NCI-H1048 (cell line): ENCODE data around the gene NRXN3.

ENCODE experiments used
- DNase-seq: peaks from one replicate; lab custom pipeline; 2025; lab: John Stamatoyannopoulos, UW

NRXN3 gene

DNA sequence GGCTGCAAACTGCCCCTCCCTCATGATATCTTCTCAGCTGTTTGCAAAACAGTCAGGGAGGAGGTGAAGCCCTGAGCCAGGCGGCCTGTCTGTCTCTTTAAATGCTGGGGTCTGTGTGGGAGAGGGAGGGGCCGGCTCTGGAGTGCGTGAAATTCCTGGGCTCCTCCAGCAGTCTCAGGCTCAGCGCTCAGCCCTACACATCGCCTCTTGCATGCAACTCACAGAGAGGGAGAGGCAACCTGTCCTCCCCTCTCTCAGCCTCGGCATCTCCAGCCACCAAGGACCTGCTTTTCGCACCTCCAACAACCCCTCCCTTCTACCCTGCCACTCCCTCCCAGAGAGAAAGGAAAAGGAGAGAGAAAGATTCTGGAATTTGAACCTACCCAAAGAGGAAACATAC, at the start of gene NRXN3:
Gene NRXN3, plus strand, starts transcription at position 171 of the 400 bp plus-strand sequence. CDS start 72,721 bp downstream, outside the sequence.
- no peak for DNase-seq

DNA sequence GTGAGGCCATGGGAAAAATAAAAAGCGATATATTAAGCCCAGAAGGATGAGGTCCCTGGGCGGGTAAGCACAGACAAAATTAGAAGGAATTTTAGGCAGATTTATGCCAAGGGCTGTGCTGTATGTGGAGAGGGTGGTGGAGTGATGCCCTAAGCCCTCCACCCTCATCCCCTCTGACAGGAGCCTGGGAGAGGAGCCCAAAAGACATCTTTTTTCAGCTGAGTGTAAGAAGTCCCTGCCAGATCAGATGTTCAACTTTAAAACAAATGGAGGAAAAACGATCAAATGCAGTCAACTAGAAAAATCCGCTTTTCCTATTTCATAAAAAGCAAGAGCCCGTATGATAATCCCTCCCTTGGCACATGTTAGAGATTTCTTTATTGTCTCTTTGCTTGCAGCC, 47.7 kb upstream of the NRXN3 start:
- no peak for DNase-seq

DNA sequence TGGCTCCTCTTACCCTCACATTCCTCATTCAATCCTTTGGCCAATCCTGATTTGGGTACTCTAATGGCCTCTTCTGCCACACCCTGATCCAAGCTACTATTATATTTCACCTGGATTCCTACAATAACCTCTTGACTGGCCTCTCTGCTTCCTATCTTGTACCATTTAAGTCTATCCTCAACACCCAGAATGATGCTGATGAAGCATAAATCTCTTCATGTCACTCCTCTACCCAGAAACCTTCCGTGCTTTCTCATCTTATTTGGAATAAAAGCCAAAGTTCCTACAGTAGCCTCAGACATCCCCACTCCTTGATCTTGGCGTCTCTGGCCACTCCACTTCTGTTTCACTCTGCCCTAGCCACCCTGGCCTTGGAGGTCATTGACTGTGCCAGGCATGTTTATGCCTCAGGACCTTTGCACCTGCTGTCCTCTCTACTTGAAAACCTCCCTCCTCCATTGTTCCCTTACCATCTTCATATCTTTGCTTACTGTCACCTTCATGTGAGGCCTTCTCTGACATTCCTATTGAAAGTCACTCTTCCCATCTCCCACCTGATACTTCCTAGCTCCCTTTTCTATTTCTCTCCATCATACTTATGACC, 46.4 kb upstream of the NRXN3 start:
- no peak for DNase-seq

DNA sequence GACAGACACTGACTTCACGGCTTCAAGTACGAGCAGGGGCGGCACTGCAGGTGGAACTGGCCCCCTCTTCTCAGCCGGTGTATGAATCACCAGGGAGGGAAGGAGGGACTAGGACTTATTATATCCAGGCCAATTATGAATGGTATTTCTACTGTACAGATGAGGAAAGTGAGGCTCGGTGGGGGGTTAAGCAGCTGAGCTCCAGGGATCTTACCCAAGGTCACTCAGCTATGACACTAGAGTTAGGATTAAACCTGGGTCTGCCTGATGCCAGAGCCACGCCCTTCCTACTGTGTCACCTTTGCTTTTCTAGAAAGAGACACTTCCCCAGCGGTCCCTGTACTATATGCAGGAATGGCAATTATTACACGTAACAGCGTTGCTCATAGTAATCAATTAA, 42.2 kb upstream of the NRXN3 start:
- DNase-seq = no peak

DNA sequence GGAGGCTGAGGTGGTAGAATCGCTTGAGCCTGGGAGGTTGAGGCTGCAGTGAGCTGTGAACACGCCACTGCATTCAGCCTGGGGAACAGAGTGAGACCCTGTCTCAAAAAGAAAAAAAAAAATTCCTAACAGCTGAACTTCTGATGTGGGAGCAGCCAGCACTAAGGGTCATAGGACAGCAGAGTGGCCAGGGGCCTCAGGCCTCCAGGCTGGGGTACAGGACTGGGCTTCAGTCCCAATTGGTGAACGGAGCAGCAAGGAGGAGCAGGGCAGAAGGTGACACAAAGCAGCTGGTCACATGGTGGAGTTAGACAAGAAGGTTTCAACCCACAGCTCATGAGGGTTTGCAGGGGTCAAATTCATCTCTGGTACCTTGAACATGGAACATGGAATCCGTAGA, 40.8 kb upstream of the NRXN3 start:
- DNase-seq = no peak

DNA sequence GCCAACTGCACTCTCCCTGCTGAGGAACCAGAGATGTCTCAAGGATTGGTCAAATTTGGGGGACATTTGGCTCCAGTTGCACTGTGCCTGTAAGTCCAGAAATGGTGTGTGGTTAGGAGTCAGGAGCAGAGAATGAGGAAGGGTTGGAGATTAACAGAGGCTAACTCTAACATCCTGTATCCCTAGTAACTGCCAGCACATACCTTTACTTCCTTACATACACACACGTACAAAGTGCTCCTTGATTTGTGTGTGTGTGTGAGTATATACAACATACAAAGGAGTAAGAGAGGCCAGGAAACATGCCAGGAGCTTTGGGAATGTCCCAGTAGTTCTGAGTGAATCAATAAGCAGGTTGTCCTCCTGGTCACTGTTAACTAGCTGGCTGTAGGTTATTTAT, 39.8 kb upstream of the NRXN3 start:
- no peak for DNase-seq

DNA sequence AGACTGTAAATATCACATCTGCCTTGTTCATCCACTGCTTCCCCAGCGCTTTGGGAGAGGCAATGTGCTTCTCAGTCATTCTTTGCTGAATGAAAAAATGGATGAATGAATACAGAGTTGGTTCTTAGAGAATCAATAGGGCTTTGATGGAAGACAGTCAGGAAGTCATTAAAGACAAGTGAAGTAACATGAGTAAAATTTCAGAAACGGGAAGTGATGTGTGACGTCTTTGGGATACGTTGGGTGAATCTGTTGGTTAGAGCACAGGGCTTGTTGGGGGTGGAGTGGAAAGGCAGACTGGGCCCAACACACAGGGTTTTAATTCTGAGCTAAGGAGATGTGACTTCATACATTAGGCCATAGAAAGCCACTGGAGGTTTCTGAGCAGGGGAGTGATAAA, 39.0 kb upstream of the NRXN3 start:
- DNase-seq = no peak

DNA sequence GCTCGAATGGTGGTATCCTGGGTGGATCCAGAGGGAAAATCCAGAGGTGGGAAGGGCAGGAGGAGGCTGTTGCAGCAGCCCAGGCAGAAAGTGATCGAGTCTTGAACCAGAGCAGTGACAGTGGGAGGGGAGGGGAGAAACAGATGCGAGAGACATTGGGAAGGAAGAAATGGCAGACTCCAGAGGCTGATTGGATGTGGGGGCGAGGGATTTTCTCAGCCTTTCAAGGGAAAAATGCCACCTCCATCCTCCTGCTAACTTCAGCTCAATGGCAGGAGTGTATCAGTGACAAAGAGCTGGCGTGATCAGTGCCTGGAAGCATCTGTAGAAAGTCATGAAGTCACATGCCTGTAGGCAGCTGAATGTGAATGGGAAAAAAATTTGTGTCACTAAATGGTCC, 38.6 kb upstream of the NRXN3 start:
- DNase-seq = no peak

DNA sequence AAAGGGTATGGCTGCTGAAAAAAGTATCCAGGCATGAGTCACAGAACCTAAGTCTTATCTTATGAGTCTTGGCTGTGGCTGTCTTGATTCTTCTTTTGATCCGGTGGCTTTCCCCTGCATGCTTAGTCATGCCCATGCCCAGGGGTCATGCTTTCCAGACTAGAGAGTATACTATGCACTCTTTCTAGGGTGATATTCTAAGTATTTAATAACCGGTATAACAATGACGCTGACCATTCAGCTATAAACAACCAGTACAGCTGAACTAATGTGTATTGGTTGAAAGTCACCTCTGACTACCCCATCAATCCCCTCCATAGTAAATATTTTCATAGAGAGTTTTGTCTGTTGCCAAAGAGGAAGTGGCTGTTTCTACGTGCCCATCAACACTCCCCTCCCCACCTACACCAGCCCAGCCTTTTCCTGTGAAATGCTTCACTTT, 34.7 kb upstream of the NRXN3 start:
- DNase-seq = no peak

DNA sequence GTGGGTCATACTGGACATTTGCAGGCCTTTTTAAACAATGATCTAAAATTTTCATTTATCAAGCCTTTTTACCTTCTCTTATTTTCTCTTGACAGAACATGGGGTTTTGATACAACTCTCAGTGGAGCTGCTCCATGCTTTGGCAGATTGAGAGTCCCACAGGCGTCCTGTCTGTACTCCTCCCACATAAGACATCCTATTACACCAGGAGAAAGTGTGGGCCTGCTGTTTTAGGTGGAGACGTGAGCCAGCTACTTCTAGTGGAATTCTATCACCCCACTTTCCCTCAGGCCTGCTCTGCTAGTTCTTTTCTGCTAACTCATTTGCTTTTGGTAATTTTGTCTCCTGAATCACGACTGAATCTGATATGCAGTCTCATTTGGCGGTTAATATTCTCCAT, 33.5 kb upstream of the NRXN3 start:
- DNase-seq = no peak

DNA sequence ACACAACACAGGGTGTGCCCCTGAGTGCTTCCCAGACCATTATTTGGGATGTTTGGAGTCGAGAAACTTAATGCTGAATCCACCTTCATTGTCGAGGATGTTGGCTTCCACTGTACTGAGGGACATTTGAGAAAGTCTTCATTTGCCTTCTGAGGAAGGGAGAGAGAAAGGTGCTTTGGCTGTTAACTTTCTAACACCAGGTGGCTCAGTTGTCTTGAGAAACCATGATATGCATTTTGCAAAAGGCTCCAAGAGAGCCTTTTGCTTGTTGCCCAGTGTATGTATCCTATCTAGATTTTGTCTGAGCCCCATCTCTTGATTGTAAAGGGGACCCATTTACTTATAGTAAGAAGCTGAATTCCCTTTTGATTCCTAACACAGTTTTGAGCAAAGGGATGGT, 28.6 kb upstream of the NRXN3 start:
- DNase-seq = no peak

DNA sequence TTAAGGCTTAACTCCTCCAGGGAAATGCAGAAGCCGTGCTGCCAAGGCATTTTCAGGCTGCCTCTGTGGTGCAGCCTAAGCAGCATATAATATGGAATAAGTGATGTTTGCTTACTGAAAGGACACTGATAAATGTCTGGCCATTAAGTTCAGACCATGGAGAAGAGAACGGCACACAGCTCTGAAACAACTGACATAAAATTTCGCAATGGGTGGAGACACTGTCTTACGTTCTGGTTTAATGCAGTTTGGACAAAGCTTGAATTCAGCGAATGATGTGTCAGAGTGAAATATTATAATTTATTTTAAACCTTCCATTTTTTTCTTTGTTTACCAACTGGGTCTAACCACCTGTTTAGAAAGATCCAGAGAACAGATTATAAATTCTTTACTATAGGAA, 27.2 kb upstream of the NRXN3 start:
- DNase-seq = no peak

DNA sequence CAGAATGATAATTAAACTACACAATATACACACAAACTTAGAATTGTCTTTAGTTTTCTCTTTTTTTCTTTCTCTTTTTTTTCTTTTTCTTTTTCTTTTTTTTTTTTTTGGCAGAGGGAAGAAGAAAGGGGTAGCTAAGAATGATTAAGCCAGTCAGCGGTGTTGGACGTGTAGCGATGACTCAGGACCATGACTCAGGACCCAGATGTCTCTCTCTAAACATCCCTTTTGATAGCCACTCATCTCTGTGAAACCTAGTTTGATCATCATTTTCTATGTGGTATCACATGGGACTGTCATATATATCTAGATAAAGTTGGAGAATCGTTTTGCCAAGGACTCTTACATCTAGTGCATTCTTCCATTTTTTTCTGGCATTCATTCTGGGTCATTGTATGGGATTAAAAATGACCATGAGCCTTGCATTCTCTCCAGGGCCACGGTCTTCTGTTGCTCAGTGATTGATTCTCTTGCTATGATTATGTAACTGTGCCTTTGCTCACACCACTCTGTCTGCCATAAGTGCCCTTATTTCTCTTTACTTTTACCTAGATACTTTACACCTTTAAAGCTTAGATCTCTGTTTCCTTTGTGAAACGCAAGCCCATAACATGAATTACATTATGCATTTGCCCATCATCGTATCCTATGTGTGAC, 26.6 kb upstream of the NRXN3 start:
- DNase-seq = no peak

DNA sequence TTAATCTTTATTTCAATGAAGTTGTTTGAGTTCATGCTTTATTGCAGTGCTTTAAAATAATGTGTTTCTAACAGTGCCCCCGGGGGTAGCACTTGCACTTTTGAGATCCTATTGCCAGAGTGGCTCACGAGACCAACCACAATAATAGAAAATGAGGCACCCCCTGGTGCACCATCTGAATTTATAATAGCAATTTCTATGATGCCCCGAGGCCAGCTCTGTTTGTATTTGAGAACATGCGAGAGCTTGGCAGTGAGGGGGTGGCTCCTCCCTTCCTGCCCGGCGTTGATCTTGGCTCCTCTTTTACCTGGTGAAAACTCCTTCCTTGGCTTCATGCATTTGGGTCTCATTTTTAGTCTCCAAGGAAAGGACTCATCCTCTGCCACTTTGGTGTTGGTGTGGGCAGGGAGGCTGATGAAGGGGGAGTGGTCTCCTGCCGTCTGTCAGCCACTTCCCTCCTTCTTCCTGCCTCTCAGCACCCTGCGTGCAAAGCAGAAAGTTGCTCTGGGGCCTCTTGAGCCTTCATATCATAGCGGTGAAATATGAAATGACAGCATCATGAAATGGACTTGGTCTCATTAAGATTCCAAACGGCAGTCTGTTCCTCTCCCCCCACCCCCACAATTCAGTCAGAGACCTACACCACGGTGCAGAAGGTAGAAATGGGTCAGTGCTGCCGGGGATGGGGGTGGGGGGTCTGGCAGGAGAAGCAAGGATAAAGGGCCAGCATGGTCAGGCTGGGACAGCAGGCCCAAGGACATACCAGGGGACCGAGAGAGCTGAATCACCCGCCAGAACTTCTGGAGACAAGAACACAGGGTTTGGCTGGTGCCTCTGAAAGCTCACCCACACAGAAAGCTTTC, 17.7 kb upstream of the NRXN3 start:
- DNase-seq = peak; percentile 13

DNA sequence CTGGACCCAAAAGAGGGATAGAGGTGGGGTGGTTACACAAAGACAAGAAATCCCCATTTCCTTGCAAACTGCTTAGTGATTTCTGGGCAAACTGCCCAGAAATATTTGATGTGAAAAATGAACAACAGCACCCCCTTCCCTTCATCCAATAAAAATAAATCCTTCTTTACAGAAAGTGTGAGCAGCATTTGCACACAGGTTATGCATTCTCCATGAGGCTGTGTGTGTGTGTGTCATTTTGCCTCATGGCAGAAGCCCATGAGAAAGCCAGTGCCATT, 17.2 kb upstream of the NRXN3 start:
- DNase-seq = no peak

DNA sequence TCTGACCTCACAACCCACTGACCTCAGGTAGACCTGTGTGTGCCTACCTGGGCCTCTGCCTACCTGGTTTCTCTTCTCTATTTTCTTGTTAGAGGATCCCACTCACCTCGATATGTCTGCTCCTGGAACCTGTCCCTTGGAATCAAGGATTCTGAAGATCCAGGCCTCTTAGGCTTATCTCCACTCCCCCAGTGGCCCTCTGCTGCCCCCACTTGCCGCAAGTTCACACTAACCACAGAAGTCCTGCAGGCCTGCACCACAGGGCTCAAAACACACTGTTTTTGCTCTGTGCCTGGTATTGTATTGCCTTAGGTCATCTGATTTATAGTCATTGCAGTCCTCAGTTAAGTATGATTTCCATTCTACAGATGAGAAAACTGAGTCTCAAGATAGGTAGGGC, 15.3 kb upstream of the NRXN3 start:
- DNase-seq = no peak

DNA sequence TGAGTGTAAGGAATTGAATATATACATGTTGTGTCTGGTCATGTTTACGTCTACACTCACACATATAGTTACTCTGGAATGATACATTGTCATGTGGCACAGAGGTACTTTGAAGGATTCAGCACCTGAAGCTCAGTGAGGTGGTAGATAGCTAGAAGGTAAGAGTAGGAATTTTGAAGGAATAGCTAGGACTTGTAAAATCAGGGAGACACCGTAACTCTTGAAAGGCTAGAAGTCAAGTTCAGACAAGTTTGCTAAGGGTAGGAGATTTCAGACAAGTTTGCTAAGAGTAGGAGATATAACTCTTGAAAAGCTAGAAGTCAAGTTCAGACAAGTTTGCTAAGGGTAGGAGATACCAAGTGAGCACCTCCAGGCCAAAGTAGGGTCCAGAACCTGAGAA, 14.0 kb upstream of the NRXN3 start:
- no peak for DNase-seq

DNA sequence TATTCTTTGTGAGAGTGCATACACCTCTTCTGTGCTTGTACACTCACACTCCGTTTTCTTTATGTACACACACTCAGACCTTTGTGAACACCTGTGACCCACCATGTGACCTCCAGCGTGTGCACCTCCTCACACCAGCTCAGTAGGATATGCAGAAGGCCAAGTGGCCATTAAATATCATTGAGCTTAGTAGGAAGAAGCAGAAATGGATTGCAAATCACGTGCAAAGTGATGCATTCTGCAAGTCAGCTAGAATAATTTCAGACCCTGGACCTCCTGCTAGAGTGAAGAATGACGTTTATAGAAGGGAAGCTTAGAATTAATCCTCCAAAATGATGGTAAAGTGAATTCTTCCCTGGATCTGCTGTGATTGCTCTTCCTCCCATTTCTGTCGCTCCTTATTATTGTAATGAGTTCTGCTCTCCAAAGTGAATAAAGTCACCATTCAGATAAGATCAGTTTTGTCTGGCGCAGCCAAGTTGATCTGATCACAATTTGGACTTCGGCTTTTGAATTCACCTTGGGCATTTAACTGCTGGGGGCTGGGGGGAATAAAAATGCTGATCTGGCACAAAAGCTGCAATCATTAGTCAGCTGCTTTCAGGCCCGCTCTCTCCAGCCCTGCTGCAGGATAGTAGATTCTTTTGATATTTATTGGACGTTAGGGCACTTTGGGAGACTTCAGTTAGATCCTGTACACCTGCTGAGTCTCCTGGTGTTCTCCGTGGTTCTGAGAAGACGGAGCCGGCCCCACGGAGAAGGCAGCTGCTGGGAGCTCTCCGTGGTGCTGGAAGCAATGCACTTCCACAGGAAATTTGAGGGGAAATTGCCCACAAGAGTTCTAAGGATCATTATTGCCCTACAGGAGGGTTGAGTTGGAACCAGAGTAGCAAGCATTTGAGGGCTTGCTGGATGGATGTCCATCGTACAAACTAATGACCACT, 12.4 kb upstream of the NRXN3 start:
- no peak for DNase-seq

DNA sequence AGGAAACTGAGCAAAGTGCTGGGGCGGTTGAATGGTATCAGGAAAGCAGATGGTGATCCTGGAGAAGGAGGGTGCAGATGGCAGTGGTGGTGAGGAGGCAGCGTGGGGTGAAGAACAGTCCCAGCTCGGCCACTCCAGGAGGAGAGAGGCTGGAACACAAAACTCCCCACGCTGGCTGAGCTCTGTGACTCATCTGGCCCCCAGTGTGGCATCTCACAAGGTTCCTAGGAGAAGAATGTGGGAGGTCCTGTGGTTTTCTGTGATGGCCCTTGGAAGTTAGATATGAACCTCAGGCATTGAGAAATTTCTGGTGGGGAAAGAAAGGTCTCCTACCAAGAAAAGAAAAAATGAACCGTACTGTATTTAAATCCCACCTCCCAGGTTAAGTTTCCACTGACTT, 8.0 kb upstream of the NRXN3 start:
- DNase-seq = no peak

DNA sequence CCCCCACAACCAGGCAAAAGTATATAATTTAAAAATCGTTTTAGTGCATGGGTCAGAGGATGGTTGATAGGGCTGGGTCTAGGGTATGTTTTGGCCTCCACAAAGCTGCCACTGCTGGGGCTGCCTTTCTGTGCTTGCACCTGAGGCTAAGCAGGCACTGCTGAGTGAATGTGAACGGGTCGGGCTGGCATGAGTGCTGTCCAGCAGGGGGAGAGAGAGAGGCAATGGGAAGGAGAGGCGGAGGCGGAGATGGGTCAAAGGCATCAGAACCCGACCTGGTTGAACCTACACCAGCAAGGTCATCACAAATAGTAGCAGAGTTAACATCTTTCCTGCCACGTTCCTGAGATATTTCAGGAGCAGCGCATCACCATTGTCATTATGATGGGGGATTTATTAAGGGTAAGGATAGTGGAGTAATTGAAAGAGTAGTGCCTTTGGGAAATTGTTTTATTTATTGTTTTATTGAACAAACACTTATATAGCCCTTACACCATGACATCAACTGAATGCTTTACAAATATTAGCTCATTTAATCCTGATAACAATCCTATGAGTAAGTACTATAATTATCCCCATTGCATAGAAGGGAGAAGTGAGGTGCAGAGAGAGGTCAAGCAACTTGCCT, 5.8 kb upstream of the NRXN3 start:
- DNase-seq = no peak

DNA sequence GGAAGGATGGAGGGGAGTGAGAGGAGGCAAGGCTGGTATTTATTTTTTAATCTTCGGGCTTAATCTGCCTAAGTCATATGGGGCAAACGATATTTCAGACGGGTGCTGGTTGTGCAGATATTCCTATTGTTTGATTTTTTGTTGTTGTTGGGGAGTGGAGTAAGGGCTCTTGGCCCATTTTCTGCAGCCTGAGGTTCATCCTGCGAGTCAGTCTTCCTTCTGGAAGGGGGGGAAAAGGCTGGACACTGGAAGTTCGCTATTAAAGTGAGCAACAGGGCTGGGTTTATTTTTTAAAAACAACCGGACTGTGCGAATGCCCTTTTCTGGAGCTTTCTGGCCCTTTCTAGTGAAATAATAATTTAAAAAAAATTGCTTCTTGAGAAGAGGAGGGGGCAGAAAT, 2.3 kb downstream of the NRXN3 start:
- DNase-seq = no peak
